Pancreas (tissue), 10 donors: ENCODE measurements around the gene UBA52. TPM values are rescaled to one million over a fixed set of nuclear protein-coding genes. Genes with fewer than 3 reads are reported as not detected.
"Not testable (repeated sequence)": the region's sequence is repeated elsewhere in the genome, so short reads cannot be mapped to it uniquely, and the experiment has no call there.

Source experiments
- ATAC-seq, 4 donors: fragments of 200-7000 bp; cut with Tn5 transposase; one replicate each; pipeline versions ENCODE4 v1.8.0 to v1.9.1; 2020; ENCODE audit warnings: mild to moderate bottlenecking in 4 of 4, moderate library complexity in 4 of 4
- DNase-seq, 6 donors: peaks; one replicate each; pipeline ENCODE4 v3.0.0-alpha.2; 2020
- FAIRE-seq: peaks from 2 replicates; lab custom pipeline; 2012; peaks lifted over from hg19 to GRCh38; lab: Jason Lieb, UNC
- H3K27ac ChIP-seq, 4 donors: fragments of 200-600 bp; sonication (generic); 1 replicate in 3 of 4; 2 replicates in 1 of 4; pipeline versions ENCODE4 v1.5.0 to v1.8.0; 2020
- H3K27me3 ChIP-seq, 4 donors: fragments of 200-600 bp; one replicate each; pipeline ENCODE4 v1.8.0; 2021
- H3K36me3 ChIP-seq, 3 donors: fragments of 200-600 bp; sonication (generic) in 1 of 3; one replicate each; pipeline versions ENCODE4 v1.5.0 to v1.8.0; 2020 to 2021
- H3K4me1 ChIP-seq, 3 donors: fragments of 200-600 bp; one replicate each; pipeline ENCODE4 v1.8.0; 2021
- H3K4me3 ChIP-seq, 4 donors: fragments of 200-600 bp; sonication (generic) in 2 of 4; one replicate each; pipeline versions ENCODE4 v1.5.0 to v1.8.0; 2020 to 2021
- H3K9me3 ChIP-seq, 4 donors: fragments of 200-600 bp; one replicate each; pipeline ENCODE4 v1.8.0; 2021
- CTCF ChIP-seq, 4 donors: fragments of 200-600 bp; sonication (generic) in 3 of 4; IDR thresholded peaks; one replicate each; pipeline versions ENCODE4 v1.5.0 to v1.8.0; 2021; ENCODE audit warnings: antibody characterized with exemption in 4 of 4
- WGBS, 2 donors: extraction: QIAGEN DNeasy Blood & Tissue Kit; methylation state at CpG; one replicate each; pipeline ENCODE4 v1.1.7; 2013; 5-methylcytosine and 5-hydroxymethylcytosine counted together
- intact Hi-C, 3 donors: fragments of 100-400 bp; cut with DNase I; formaldehyde crosslinking; loops; one replicate each; pipeline versions ENCODE4 v1.11.1 to v1.14.2; 2022
- polyA plus RNA-seq, 2 donors: library from polyadenylated mRNA; stranded (reverse); fragments of 200-250 nt; gene quantifications; one replicate each; pipeline ENCODE4 v1.2.3, GENCODE V29; 2013
- total RNA-seq, 6 donors: library from RNA; stranded (reverse); fragmentation: NEBNext Ultra II Directional in 4 of 6; extraction: Animal tissue kit (Norgen Biotek cat#: 25700) in 4 of 6; gene quantifications; one replicate each; pipeline versions ENCODE4 v1.2.1 to v1.2.4, GENCODE V29; 2021 to 2023
- donor health status: healthy with polysubstance abuse.
- donor health status: DM: no; HTN: no; CAD: no; lungs with moderate emphysema.
- donor health status: DM: no; HTN: no; CAD: no.
- donor health status: control.
- donor health status: control.
- donor health status: Bipolar disorder and iron deficiency.
- donor health status: DM: yes; HTN: yes; CAD: no.
- donor health status: DM: no; HTN: no; CAD: no.
- donor health status: DM: no; HTN: no; CAD: no.
- donor health status: DM: yes; HTN: yes; CAD: no.

UBA52 gene
- 100 to 1,000 TPM; 522 to 838 (median 679) TPM for total RNA-seq
- 100 to 1,000 TPM; 402 to 680 TPM for polyA plus RNA-seq

GRCh38 chr19:18571564-18572344, at the start of gene UBA52:
TSS of gene UBA52 (plus strand) at chr19:18571857. CDS start at chr19:18573301, 1,444 bp downstream.
- intact Hi-C loops, result loop anchor here in 1 of 3 donors (10.0 kb wide), 1 partner anchor 107 kb away; no protein-coding TSS in a partner anchor
- peaks cover 0 to 44% (median 23%) of the 10 kb centered on the region in 3 donors for H3K36me3 ChIP-seq
- FAIRE-seq, result peak; percentile 82
- no peak for TF ChIP-seq CTCF (IDR thresholded peaks at IDR 0.05)
- peak within 1 kb of the TSS; percentile 69 to 86 (median 84) for H3K27ac ChIP-seq
- peak; percentile 96 to 99 (median 98) for ATAC-seq
- H3K4me3 ChIP-seq, result peak within 1 kb of the TSS; percentile 62 to 98 (median 84)
- no peaks in the 10 kb centered on the region for H3K27me3 ChIP-seq
- peak; percentile 97 to 99 (median 98) for DNase-seq
- WGBS, 2 donors, result 0 to 1% methylated on average over 72 to 75 of the region's 75 CpGs
- peaks cover 9 to 13% (median 9%) of the 10 kb centered on the region in 3 donors for H3K4me1 ChIP-seq
- no peaks in the 10 kb centered on the region for H3K9me3 ChIP-seq

- Histone ChIP-seq H3K4me1 (peaks cover 5 to 8% (median 6%) of the 10 kb centered on the region in 3 donors), H3K9me3 (no peaks in the 10 kb centered on the region), H3K36me3 (no peaks in the 10 kb centered on the region), H3K27me3 (no peaks in the 10 kb centered on the region), H3K27ac (peak overlapping the region; percentile 90 to 97 (median 92)), H3K4me3 (peak overlapping the region; percentile 99 to 100 (median 99))
- peak; percentile 97 for FAIRE-seq
- intact Hi-C loops, result no loop called here
- WGBS, 2 donors, result 1 to 2% methylated on average over 44 to 51 of the region's 51 CpGs
- peak in 1 of 4 donors; percentile 11 for TF ChIP-seq CTCF (IDR thresholded peaks at IDR 0.05)
- DNase-seq, result peak; percentile 100
- peak; percentile 86 to 90 (median 88) for ATAC-seq
Observed at GRCh38 chr19:18522124-18522861, 49.4 kb upstream of the UBA52 start.

GRCh38 chr19:18522862-18523440, 48.7 kb upstream of the UBA52 start:
- intact Hi-C loops, FAIRE-seq: not testable (repeated sequence)
- peak in 1 of 6 donors; percentile 42 for DNase-seq

GRCh38 chr19:18523841-18524240, 47.8 kb upstream of the UBA52 start:
- peaks cover 5 to 8% (median 6%) of the 10 kb centered on the region in 3 donors for H3K4me1 ChIP-seq
- no peak for DNase-seq
- ATAC-seq, result no peak
- intact Hi-C loops, result no loop called here
- no peak overlapping the region for H3K27ac ChIP-seq
- H3K36me3 ChIP-seq, result no peaks in the 10 kb centered on the region
- no peak for TF ChIP-seq CTCF (IDR thresholded peaks at IDR 0.05)
- H3K9me3 ChIP-seq, result no peaks in the 10 kb centered on the region
- H3K4me3 ChIP-seq, result no peak overlapping the region
- 81 to 85% methylated on average over 9 of the region's 9 CpGs for WGBS, 2 donors
- H3K27me3 ChIP-seq, result no peaks in the 10 kb centered on the region
- no peak for FAIRE-seq

More at GRCh38 chr19:18522862-18523440, 48.7 kb upstream of the UBA52 start:
- not testable (repeated sequence) for H3K4me1 ChIP-seq, H3K36me3 ChIP-seq, H3K27me3 ChIP-seq, ATAC-seq, H3K4me3 ChIP-seq, H3K9me3 ChIP-seq
- 52 to 58% methylated on average over 19 of the region's 19 CpGs for WGBS, 2 donors
- peak overlapping the region in 3 of 4 donors; percentile 20 to 55 (median 51) for H3K27ac ChIP-seq

- Histone ChIP-seq H3K4me1 (no peaks in the 10 kb centered on the region), H3K4me3 (no peak overlapping the region), H3K27ac (no peak overlapping the region), H3K36me3 (peaks cover 0 to under 1% (median 0%) of the 10 kb centered on the region in 3 donors), H3K27me3 (no peaks in the 10 kb centered on the region), H3K9me3 (no peaks in the 10 kb centered on the region)
- no peak for TF ChIP-seq CTCF (IDR thresholded peaks at IDR 0.05)
- FAIRE-seq, result no peak
- 80 to 84% methylated on average over 9 of the region's 9 CpGs for WGBS, 2 donors
- no peak for DNase-seq
- ATAC-seq, result no peak
- intact Hi-C loops, result no loop called here
Observed at GRCh38 chr19:18526316-18526715, 45.3 kb upstream of the UBA52 start.
